IgD-negative memory B cell (primary cell): Measurements from ENCODE around the gene NAB1. TPM values are rescaled to one million over a fixed set of nuclear protein-coding genes. Genes with fewer than 3 reads are reported as not detected.

ENCODE experiments used
- H3K27ac Mint-ChIP-seq, 3 donors: one replicate each; pipeline ENCODE4 v1.8.0; 2020 to 2022; ENCODE audit warnings: mild to moderate bottlenecking in 3 of 3, mixed read lengths in 3 of 3, moderate library complexity in 1 of 3
- H3K27me3 Mint-ChIP-seq: one replicate; pipeline ENCODE4 v1.8.0; 2021; ENCODE audit warnings: mixed read lengths
- H3K36me3 Mint-ChIP-seq: one replicate; pipeline ENCODE4 v1.8.0; 2020; ENCODE audit warnings: mild to moderate bottlenecking, mixed read lengths
- H3K4me1 Mint-ChIP-seq, 3 donors: one replicate each; pipeline ENCODE4 v1.8.0; 2020 to 2022; ENCODE audit warnings: mixed read lengths in 3 of 3, mild to moderate bottlenecking in 1 of 3
- H3K4me3 Mint-ChIP-seq, 4 donors: one replicate each; pipeline ENCODE4 v1.8.0; 2020 to 2022; ENCODE audit warnings: mild to moderate bottlenecking in 4 of 4, mixed read lengths in 4 of 4, moderate library complexity in 3 of 4
- H3K9me3 Mint-ChIP-seq, 3 donors: one replicate each; pipeline ENCODE4 v1.8.0; 2020 to 2021; ENCODE audit warnings: mixed read lengths in 3 of 3, mild to moderate bottlenecking in 1 of 3
- polyA plus RNA-seq: library from polyadenylated mRNA; unstranded; fragments of 300-500 nt; fragmentation: Illumina TruSeq; gene quantifications from one replicate; pipeline ENCODE4 v1.2.3, GENCODE V29; 2021

NAB1 gene
- polyA plus RNA-seq, 1 donor from 2014 or later: 3.5 TPM

- Mint-ChIP-seq H3K4me3 (no peak overlapping the region), H3K36me3 (peaks cover 2% of the 10 kb centered on the region), H3K4me1 (peaks cover 0 to 11% (median 8%) of the 10 kb centered on the region in 3 donors), H3K9me3 (peaks cover 0 to under 1% (median 0%) of the 10 kb centered on the region in 3 donors), H3K27me3 (peaks cover 2% of the 10 kb centered on the region), H3K27ac (no peak overlapping the region)
Measured at GRCh38 chr2:190722835-190723234, 74.0 kb downstream of the NAB1 start.

- Mint-ChIP-seq H3K27me3 (peaks cover 3% of the 10 kb centered on the region), H3K4me3 (no peak overlapping the region), H3K9me3 (peaks cover 0 to 2% (median 2%) of the 10 kb centered on the region in 3 donors), H3K4me1 (peaks cover 0 to 7% (median 5%) of the 10 kb centered on the region in 3 donors), H3K36me3 (peaks cover 2% of the 10 kb centered on the region), H3K27ac (no peak overlapping the region)
Measured at GRCh38 chr2:190723397-190724090, 74.7 kb downstream of the NAB1 start.

DNA sequence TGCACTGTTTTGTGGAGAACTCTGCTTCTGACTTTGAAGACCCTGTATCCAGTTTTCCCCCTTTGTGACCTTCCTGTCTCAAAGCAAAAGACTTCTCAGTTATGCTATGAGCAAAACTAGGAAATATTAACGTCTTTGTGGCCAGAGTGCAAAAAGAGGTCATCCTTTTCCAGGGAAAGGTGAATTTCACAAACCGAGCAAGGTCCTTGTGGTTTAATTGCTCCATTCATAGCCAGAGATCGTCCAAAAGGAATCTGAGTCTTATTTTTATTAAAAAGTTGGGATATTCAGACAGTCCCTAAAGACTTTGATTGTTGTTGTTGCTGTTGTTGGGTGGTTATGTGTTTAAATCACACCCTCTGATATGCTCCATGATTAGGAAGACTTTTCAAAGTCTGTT is 77.4 kb downstream of the NAB1 start:
- Mint-ChIP-seq H3K36me3 (peaks cover 2% of the 10 kb centered on the region), H3K9me3 (peaks cover 0 to 2% (median 2%) of the 10 kb centered on the region in 3 donors), H3K27me3 (peaks cover 1% of the 10 kb centered on the region), H3K4me1 (peaks cover 0 to 6% (median 2%) of the 10 kb centered on the region in 3 donors), H3K27ac (no peak overlapping the region), H3K4me3 (no peak overlapping the region)

DNA sequence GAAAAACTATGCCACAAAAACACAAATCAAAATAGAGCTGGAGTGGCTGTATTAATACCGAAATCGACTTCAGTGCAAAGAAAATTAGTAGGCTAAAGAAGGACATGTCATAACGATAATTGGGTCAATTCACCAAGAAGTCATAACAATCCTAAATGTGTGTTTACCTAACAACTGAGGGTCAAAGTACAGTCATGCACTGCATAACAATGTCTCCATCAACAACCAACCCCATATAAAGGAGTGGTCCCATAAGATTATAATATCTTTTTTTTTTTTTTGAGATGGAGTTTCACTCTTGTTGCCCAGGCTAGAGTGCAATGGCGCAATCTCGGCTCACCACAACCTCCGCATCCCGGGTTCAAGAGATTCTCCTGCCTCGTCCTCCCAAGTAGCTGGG is 87.5 kb downstream of the NAB1 start:
- Mint-ChIP-seq H3K9me3 (no peaks in the 10 kb centered on the region), H3K36me3 (peaks cover 1% of the 10 kb centered on the region), H3K4me3 (no peak overlapping the region), H3K4me1 (no peaks in the 10 kb centered on the region), H3K27me3 (no peaks in the 10 kb centered on the region), H3K27ac (no peak overlapping the region)

- H3K4me3 Mint-ChIP-seq: no peak overlapping the region
- H3K27ac Mint-ChIP-seq: peak overlapping the region in 1 of 3 donors; percentile 2
- no peaks in the 10 kb centered on the region for H3K4me1 Mint-ChIP-seq
- no peaks in the 10 kb centered on the region for H3K27me3 Mint-ChIP-seq
- no peaks in the 10 kb centered on the region for H3K9me3 Mint-ChIP-seq
- H3K36me3 Mint-ChIP-seq: peaks cover 1% of the 10 kb centered on the region
Measured at GRCh38 chr2:190740449-190740848, 91.6 kb downstream of the NAB1 start.

Other genes starting within 250 kb of the NAB1 start
- 10.4 TPM for gene MFSD6, start 240.7 kb upstream of the NAB1 start, polyA plus RNA-seq
- 5.5 TPM for gene NEMP2, start 114.4 kb upstream of the NAB1 start, polyA plus RNA-seq
- gene GLS, start 231.7 kb downstream of the NAB1 start, polyA plus RNA-seq: 40.3 TPM